Fibroblast of lung (primary cell): ENCODE data around the gene APP. TPM values are rescaled to one million over a fixed set of nuclear protein-coding genes. Genes with fewer than 3 reads are reported as not detected.
"Not testable (repeated sequence)": the region's sequence is repeated elsewhere in the genome, so short reads cannot be mapped to it uniquely, and the experiment has no call there.

ENCODE experiments used
- DNase-seq, 2 donors: peaks; one replicate each; pipeline versions ENCODE4 v3.0.0 to v3.0.0-alpha.2; 2010; ENCODE audit warnings: low read depth in 2 of 2
- H2AFZ ChIP-seq: 2 replicates; pipeline ENCODE4 v1.5.1; 2012; ENCODE audit warnings: low read length, control low read depth, inconsistent platforms
- H3K27ac ChIP-seq: 2 replicates; pipeline ENCODE4 v1.5.1; 2011; ENCODE audit warnings: low read length, control low read depth; ENCODE audit not compliant: insufficient read depth
- H3K27me3 ChIP-seq: 2 replicates; pipeline ENCODE4 v1.5.1; 2011; ENCODE audit warnings: mild to moderate bottlenecking, low read length; ENCODE audit not compliant: control insufficient read depth, insufficient read depth
- H3K36me3 ChIP-seq: 2 replicates; pipeline ENCODE4 v1.5.1; 2011; ENCODE audit warnings: low read length; ENCODE audit not compliant: control insufficient read depth, insufficient read depth
- H3K4me1 ChIP-seq: 2 replicates; pipeline ENCODE4 v1.5.1; 2011; ENCODE audit warnings: low read length; ENCODE audit not compliant: control insufficient read depth, insufficient read depth; ENCODE audit errors: extremely low read depth
- H3K4me2 ChIP-seq: 2 replicates; pipeline ENCODE4 v1.5.1; 2011; ENCODE audit warnings: low read length, control low read depth; ENCODE audit not compliant: insufficient read depth; ENCODE audit errors: extremely low read depth
- H3K4me3 ChIP-seq, 4 experiments: fragments of 200-600 bp in 1 of 4; sonication (generic) in 1 of 4; replicated peaks in 1 of 4; 2 replicates each; pipeline ENCODE4 v1.5.1; 2011 to 2016; ENCODE audit warnings: low read length in 4 of 4, low read depth in 3 of 4, mild to moderate bottlenecking in 3 of 4, control low read depth in 2 of 4, inconsistent platforms in 1 of 4, mixed read lengths in 1 of 4; ENCODE audit not compliant: insufficient read depth in 1 of 4; ENCODE audit errors: control extremely low read depth in 1 of 4
- H3K79me2 ChIP-seq: 2 replicates; pipeline ENCODE4 v1.5.1; 2012; ENCODE audit warnings: mild to moderate bottlenecking, low read length, inconsistent platforms; ENCODE audit not compliant: control insufficient read depth, insufficient read depth
- H3K9ac ChIP-seq: 2 replicates; pipeline ENCODE4 v1.5.1; 2011; ENCODE audit warnings: mild to moderate bottlenecking, low read length, control low read depth; ENCODE audit not compliant: insufficient read depth
- H3K9me3 ChIP-seq: 2 replicates; pipeline ENCODE4 v1.5.1; 2012; ENCODE audit warnings: low read depth, low read length; ENCODE audit not compliant: control insufficient read depth, insufficient read depth
- H4K20me1 ChIP-seq: 2 replicates; pipeline ENCODE4 v1.5.1; 2011; ENCODE audit warnings: low read length; ENCODE audit not compliant: control insufficient read depth, insufficient read depth; ENCODE audit errors: extremely low read depth
- CTCF ChIP-seq, 2 donors: IDR thresholded peaks in 1 of 2; conservative IDR thresholded peaks in 1 of 2; 1 replicate in 1 of 2; 2 replicates in 1 of 2; pipeline ENCODE4 v1.5.1; 2011 to 2012; ENCODE audit warnings: low read length in 2 of 2, control low read depth in 1 of 2, inconsistent platforms in 1 of 2, low read depth in 1 of 2, mild to moderate bottlenecking in 1 of 2
- EZH2 ChIP-seq: IDR thresholded peaks from 2 replicates; pipeline ENCODE4 v1.5.1; 2012; ENCODE audit warnings: low read length, control low read depth, mild to moderate bottlenecking; ENCODE audit errors: missing control alignments
- polyA plus RNA-seq, 2 donors: library from polyadenylated mRNA; depleted of rRNA in 1 of 2; stranded (reverse) in 1 of 2; unstranded in 1 of 2; fragments of >200 nt; gene quantifications; 2 replicates each; pipeline ENCODE4 v1.2.1, GENCODE V29; 2011 to 2012; ENCODE audit warnings: missing spikeins in 1 of 2
- total RNA-seq: library from RNA; depleted of rRNA; stranded (reverse); fragments of >200 nt; gene quantifications from 2 replicates; pipeline ENCODE4 v1.2.1, GENCODE V29; 2014

APP gene
- total and polyA plus RNA-seq, 2 donors (not counting 1 experiment from before 2014, with no cell fraction given) = 633 to 1,088 TPM

- no peaks in the 10 kb centered on the region for H3K36me3 ChIP-seq
- TF ChIP-seq CTCF (conservative IDR thresholded peaks at IDR 0.05 in 1 of 2, IDR thresholded peaks at IDR 0.05 in 1 of 2; ENCODE audit: low read depth in 1 of 2, low read length in 2 of 2) (no peak), EZH2 (no peak)
- no peak overlapping the region for H2AFZ ChIP-seq
- H4K20me1 ChIP-seq = no peaks in the 10 kb centered on the region
- H3K4me3 ChIP-seq = no peak overlapping the region
- H3K9me3 ChIP-seq = no peaks in the 10 kb centered on the region
- no peak overlapping the region for H3K4me2 ChIP-seq
- DNase-seq = no peak
- H3K27me3 ChIP-seq = no peaks in the 10 kb centered on the region
- H3K79me2 ChIP-seq = no peaks in the 10 kb centered on the region
- H3K4me1 ChIP-seq = no peaks in the 10 kb centered on the region
- H3K9ac ChIP-seq = no peak overlapping the region
- H3K27ac ChIP-seq = no peak overlapping the region
These were observed 156.6 kb downstream of the APP start for GRCh38 chr21:26013970-26014369.

- not testable (repeated sequence) for H3K4me2 ChIP-seq, DNase-seq, H3K79me2 ChIP-seq, H3K9me3 ChIP-seq, H3K27me3 ChIP-seq, H2AFZ ChIP-seq, H4K20me1 ChIP-seq, H3K4me3 ChIP-seq, H3K9ac ChIP-seq, H3K4me1 ChIP-seq, H3K36me3 ChIP-seq, H3K27ac ChIP-seq
These were observed 158.1 kb downstream of the APP start for GRCh38 chr21:26012482-26012881.

DNA sequence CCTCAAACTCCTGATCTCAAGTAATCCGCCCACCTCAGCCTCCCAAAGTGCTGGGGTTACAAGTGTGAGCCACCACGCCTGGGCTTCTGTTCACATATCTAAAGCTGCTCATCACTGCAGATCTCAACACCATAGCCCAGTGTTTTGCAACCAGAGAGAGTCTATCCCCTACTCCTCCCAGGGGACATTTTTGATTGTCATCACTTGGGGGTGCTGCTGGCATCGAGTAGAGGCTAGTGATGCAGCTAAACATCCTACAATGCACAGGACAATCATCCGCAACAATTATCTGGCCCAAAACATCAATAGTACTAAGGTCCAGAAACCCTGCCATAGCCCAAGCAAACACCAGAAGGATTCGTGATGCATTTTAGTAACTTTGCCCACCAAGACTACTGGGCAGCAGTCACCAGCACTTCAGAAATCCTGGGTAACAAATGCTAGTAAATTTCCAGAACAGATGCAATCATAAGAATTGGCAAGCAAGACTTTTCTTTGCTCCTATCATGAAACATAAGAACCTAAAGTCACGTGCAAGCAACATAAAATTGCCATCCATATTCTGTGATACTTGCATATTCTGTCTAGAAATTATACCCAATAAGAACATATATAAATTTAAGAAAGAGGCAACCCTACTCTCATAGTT is 159.2 kb downstream of the APP start:
- Histone ChIP-seq H3K27me3 (no peaks in the 10 kb centered on the region), H3K27ac (no peak overlapping the region), H3K9me3 (no peaks in the 10 kb centered on the region), H4K20me1 (no peaks in the 10 kb centered on the region), H3K9ac (no peak overlapping the region), H3K4me2 (no peak overlapping the region), H3K79me2 (no peaks in the 10 kb centered on the region), H3K36me3 (no peaks in the 10 kb centered on the region), H2AFZ (no peak overlapping the region), H3K4me3 (no peak overlapping the region), H3K4me1 (no peaks in the 10 kb centered on the region)
- TF ChIP-seq EZH2 (no peak), CTCF (conservative IDR thresholded peaks at IDR 0.05 in 1 of 2, IDR thresholded peaks at IDR 0.05 in 1 of 2; ENCODE audit: low read depth in 1 of 2, low read length in 2 of 2) (no peak)
- no peak for DNase-seq
